Muscle layer of duodenum (tissue), 2 donors: ENCODE measurements around the gene LIN7C.

ENCODE experiments used
- H3K27ac ChIP-seq: one replicate; pipeline ENCODE4 v1.7.0; 2013; ENCODE audit warnings: mild to moderate bottlenecking, low read length
- H3K27me3 ChIP-seq: one replicate; pipeline ENCODE4 v1.7.0; 2013; ENCODE audit warnings: low read depth, mild to moderate bottlenecking, control low read depth, low read length
- H3K36me3 ChIP-seq, 2 donors: one replicate each; pipeline ENCODE4 v1.7.0; 2013; ENCODE audit warnings: low read length in 2 of 2, control low read depth in 1 of 2, mild to moderate bottlenecking in 1 of 2; ENCODE audit not compliant: insufficient read depth in 2 of 2, control insufficient read depth in 1 of 2
- H3K4me1 ChIP-seq, 2 donors: one replicate each; pipeline ENCODE4 v1.7.0; 2013; ENCODE audit warnings: low read length in 2 of 2, mild to moderate bottlenecking in 2 of 2, control low read depth in 1 of 2, moderate library complexity in 1 of 2; ENCODE audit not compliant: insufficient read depth in 2 of 2, control insufficient read depth in 1 of 2
- H3K4me3 ChIP-seq, 2 donors: one replicate each; pipeline ENCODE4 v1.7.0; 2013; ENCODE audit warnings: low read length in 2 of 2, low read depth in 1 of 2, mild to moderate bottlenecking in 1 of 2
- H3K9me3 ChIP-seq, 2 donors: one replicate each; pipeline ENCODE4 v1.7.0; 2013; ENCODE audit warnings: low read length in 2 of 2, control low read depth in 1 of 2, mild to moderate bottlenecking in 1 of 2; ENCODE audit not compliant: control insufficient read depth in 1 of 2
- donor health status: healthy.

LIN7C gene, protein sequence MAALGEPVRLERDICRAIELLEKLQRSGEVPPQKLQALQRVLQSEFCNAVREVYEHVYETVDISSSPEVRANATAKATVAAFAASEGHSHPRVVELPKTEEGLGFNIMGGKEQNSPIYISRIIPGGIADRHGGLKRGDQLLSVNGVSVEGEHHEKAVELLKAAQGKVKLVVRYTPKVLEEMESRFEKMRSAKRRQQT

GRCh38 chr11:27506200-27507182 lies at the start of gene LIN7C:
LIN7C (minus strand) TSS chr11:27506769; CDS start chr11:27506752, 17 bp downstream.
- Histone ChIP-seq H3K4me3 (peak within 1 kb of the TSS; percentile 95 to 99), H3K27ac (peak within 1 kb of the TSS; percentile 90), H3K4me1 (peaks cover 16 to 45% of the 10 kb centered on the region in 2 donors), H3K9me3 (no peaks in the 10 kb centered on the region), H3K27me3 (no peaks in the 10 kb centered on the region), H3K36me3 (no peaks in the 10 kb centered on the region)

- Histone ChIP-seq H3K9me3 (no peaks in the 10 kb centered on the region), H3K4me3 (no peak overlapping the region), H3K27ac (no peak overlapping the region), H3K27me3 (no peaks in the 10 kb centered on the region), H3K36me3 (no peaks in the 10 kb centered on the region), H3K4me1 (no peaks in the 10 kb centered on the region)
These were observed 48.7 kb upstream of the LIN7C start for GRCh38 chr11:27555264-27555663.

- no peaks in the 10 kb centered on the region for H3K4me1 ChIP-seq
- no peaks in the 10 kb centered on the region for H3K36me3 ChIP-seq
- no peaks in the 10 kb centered on the region for H3K9me3 ChIP-seq
- no peak overlapping the region for H3K4me3 ChIP-seq
- no peak overlapping the region for H3K27ac ChIP-seq
- H3K27me3 ChIP-seq, result no peaks in the 10 kb centered on the region
These were observed 46.6 kb upstream of the LIN7C start for GRCh38 chr11:27553186-27553585.

DNA sequence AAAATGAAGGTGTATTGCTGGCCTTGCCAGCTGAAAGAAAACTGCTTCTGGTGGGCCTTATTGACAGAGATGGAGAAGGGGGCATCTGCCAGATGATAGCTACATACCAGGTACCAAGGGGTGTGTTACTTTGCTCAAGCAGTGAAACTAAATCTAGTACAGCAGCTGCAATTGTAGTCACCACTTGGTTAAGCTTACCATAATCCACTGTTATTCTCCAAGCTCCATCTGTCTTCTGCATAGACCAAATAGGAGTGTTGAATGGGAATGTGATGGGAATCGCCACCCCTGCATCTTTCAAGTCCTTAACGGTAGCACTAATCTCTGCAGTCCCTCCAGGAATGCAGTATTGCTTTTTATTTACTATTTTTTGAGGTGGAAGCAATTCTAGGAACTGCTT lies 45.8 kb upstream of the LIN7C start:
- Histone ChIP-seq H3K4me3 (no peak overlapping the region), H3K9me3 (no peaks in the 10 kb centered on the region), H3K27ac (no peak overlapping the region), H3K36me3 (no peaks in the 10 kb centered on the region), H3K27me3 (no peaks in the 10 kb centered on the region), H3K4me1 (no peaks in the 10 kb centered on the region)

DNA sequence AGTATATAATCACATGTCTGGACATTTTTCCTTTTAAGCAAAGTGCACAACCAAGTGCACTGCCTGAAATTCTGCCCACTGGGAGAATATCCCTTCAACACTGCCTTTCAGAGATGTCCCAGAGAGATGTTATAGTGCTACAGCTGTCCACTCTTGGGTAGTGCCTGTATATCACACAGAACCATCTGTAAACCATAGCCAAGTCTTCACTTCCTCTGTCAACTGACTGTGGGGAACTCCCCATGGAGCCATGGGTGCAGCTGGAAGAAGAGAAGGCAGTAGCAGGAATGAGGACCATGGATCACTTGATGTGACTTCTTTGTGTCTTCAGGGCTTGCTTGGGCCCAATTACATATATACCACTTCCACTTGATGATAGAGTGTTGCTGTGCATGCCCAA lies 44.6 kb upstream of the LIN7C start:
- Histone ChIP-seq H3K9me3 (no peaks in the 10 kb centered on the region), H3K4me1 (no peaks in the 10 kb centered on the region), H3K27me3 (no peaks in the 10 kb centered on the region), H3K4me3 (no peak overlapping the region), H3K36me3 (no peaks in the 10 kb centered on the region), H3K27ac (no peak overlapping the region)

DNA sequence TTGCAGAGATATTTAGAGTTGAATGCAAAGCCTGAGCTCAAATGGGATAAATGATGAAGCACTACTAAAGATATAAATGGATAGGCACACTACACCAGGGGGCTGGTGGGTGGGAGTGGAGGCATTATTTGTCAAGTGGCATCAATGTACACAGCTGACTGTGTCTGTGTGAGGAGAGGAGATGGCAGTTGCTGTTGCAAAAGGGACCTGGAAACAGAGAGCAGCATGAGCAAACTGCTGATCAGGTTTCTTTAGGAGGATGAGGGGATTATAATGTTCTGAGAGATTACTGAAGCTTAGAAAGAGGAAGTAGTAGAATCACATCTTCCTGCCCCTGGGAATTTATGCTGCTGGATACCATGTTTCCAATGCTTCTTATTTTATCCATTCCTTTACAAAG lies 39.4 kb upstream of the LIN7C start:
- Histone ChIP-seq H3K36me3 (peaks cover 0 to 7% of the 10 kb centered on the region in 2 donors), H3K27me3 (no peaks in the 10 kb centered on the region), H3K4me3 (no peak overlapping the region), H3K9me3 (no peaks in the 10 kb centered on the region), H3K27ac (no peak overlapping the region), H3K4me1 (no peaks in the 10 kb centered on the region)

- H3K9me3 ChIP-seq, result no peaks in the 10 kb centered on the region
- H3K27ac ChIP-seq, result no peak overlapping the region
- H3K4me3 ChIP-seq, result no peak overlapping the region
- no peaks in the 10 kb centered on the region for H3K4me1 ChIP-seq
- H3K36me3 ChIP-seq, result peaks cover 0 to 7% of the 10 kb centered on the region in 2 donors
- no peaks in the 10 kb centered on the region for H3K27me3 ChIP-seq
These were observed 38.5 kb upstream of the LIN7C start for GRCh38 chr11:27545035-27545434.

DNA sequence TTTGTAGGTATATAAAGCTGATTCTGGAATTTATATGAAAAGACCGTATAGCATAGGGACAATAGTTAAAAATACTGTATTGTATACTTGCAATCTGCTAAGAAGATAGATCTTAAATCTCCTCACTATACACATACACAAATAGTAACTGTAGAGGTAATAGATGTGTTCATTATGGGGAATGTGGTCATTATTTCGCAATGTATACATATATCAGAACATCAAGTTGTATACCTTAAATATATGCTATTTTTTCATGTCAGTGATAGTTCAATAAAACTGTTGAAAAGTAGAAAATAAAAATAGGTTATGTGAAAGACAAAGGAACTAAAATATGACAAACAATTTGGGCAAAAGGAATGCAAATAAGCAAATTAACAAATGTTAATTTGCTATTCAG lies 35.2 kb upstream of the LIN7C start:
- Histone ChIP-seq H3K4me1 (no peaks in the 10 kb centered on the region), H3K9me3 (no peaks in the 10 kb centered on the region), H3K27ac (no peak overlapping the region)

DNA sequence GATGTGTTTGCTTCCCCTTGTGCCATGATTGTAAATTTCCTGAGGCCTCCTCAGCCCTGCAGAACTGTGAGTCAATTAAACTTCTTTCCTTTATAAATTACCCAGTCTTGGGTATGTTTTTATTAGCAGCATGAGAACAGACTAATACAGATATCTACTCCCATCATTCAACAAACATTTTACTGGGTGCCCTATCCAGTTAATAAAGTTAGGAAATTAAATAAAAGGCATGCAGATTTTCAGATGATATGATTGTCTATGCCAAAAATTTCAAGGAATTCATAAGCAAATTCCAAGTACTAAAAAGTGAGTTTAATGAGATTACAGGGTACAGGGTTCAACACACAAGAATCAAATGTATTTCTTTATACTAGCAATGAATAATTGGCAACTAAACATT lies 33.5 kb upstream of the LIN7C start:
- H3K27ac ChIP-seq, result no peak overlapping the region

More for the DNA sequence above, 35.2 kb upstream of the LIN7C start:
- Histone ChIP-seq H3K4me3 (no peak overlapping the region), H3K27me3 (no peaks in the 10 kb centered on the region), H3K36me3 (peaks cover 0 to 7% of the 10 kb centered on the region in 2 donors)

GRCh38 chr11:27535103-27535502 lies 28.5 kb upstream of the LIN7C start:
- no peak overlapping the region for H3K27ac ChIP-seq
- no peaks in the 10 kb centered on the region for H3K27me3 ChIP-seq

More for the DNA sequence above, 33.5 kb upstream of the LIN7C start:
- H3K9me3 ChIP-seq, result no peaks in the 10 kb centered on the region
- no peak overlapping the region for H3K4me3 ChIP-seq
- no peaks in the 10 kb centered on the region for H3K4me1 ChIP-seq
- H3K27me3 ChIP-seq, result no peaks in the 10 kb centered on the region
- H3K36me3 ChIP-seq, result peaks cover 0 to 7% of the 10 kb centered on the region in 2 donors

GRCh38 chr11:27532652-27533325 lies 26.2 kb upstream of the LIN7C start:
- Histone ChIP-seq H3K4me3 (no peak overlapping the region), H3K9me3 (no peaks in the 10 kb centered on the region), H3K27ac (no peak overlapping the region), H3K36me3 (no peaks in the 10 kb centered on the region), H3K27me3 (no peaks in the 10 kb centered on the region), H3K4me1 (no peaks in the 10 kb centered on the region)

More at GRCh38 chr11:27535103-27535502, 28.5 kb upstream of the LIN7C start:
- Histone ChIP-seq H3K9me3 (no peaks in the 10 kb centered on the region), H3K4me1 (no peaks in the 10 kb centered on the region), H3K4me3 (no peak overlapping the region), H3K36me3 (no peaks in the 10 kb centered on the region)
